ENCODE data around the gene VPS16. TPM values are rescaled to one million over a fixed set of nuclear protein-coding genes. Genes with fewer than 3 reads are reported as not detected.

VPS16 gene
- total and polyA plus RNA-seq, 2 experiments from 2014 or later: 24.2 to 35.2 TPM

DNA sequence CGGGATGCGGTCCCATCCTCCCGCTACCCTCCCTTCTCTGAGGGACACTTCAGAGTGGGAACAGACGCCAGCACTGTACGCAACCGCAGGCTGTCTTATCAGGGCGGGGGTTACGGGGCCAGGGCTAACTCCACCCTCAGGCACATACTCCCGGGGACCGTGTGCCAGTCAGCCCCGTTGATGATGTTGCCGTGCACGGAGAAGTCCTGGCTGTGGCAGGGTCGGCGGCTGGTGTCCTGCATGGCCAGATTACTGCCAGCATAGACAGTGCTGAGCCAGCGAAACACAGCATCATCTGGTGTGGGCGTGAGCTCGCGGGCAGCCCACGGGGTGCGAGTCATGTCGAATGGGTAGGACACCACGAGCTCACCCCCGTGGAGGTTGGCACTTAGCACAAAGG lies 45.1 kb upstream of the VPS16 start:
- Histone ChIP-seq H3K4me1 (ENCODE audit: insufficient read depth) (no peaks in the 10 kb centered on the region), H3K4me2 (ENCODE audit: unreplicated experiment) (no peak overlapping the region), H3K9me2 (ENCODE audit: insufficient read depth) (no peaks in the 10 kb centered on the region), H3F3A (ENCODE audit: insufficient read depth) (no peaks in the 10 kb centered on the region), H2AFZ (no peak overlapping the region), H3K79me2 (ENCODE audit: insufficient read depth) (no peaks in the 10 kb centered on the region), H4K20me1 (ENCODE audit: insufficient read depth) (no peaks in the 10 kb centered on the region), H3K27me3 (replicated peaks; ENCODE audit: insufficient read depth) (peaks cover 39% of the 10 kb centered on the region), H3K36me3 (ENCODE audit: low read depth) (no peaks in the 10 kb centered on the region), H3K9me3 (ENCODE audit: low read depth) (no peaks in the 10 kb centered on the region), H3K27ac (no peak overlapping the region), H3K4me3 (no peak overlapping the region), H3K9ac (no peak overlapping the region)
- no peak for DNase-seq
- in situ Hi-C loops (cut with MboI): no loop called here
- no peak for TF ChIP-seq EZH2 (IDR thresholded peaks at IDR 0.05; ENCODE audit: insufficient read depth, poor library complexity, severe bottlenecking)
- TF ChIP-seq EZH2phosphoT487 (IDR thresholded peaks at IDR 0.05; ENCODE audit: insufficient read depth, low read depth): no peak
- WGBS, 2 experiments (ENCODE audit: low coverage in 1 of 2, low lambda C conversion rate in 2 of 2, missing lambda C conversion rate in 2 of 2): 80 to 83% methylated on average over 22 to 24 of the region's 24 CpGs

GRCh38 chr20:2796011-2796660 lies 44.4 kb upstream of the VPS16 start:
- no peaks in the 10 kb centered on the region for H4K20me1 ChIP-seq (ENCODE audit: insufficient read depth)
- WGBS, 2 experiments (ENCODE audit: low coverage in 1 of 2, low lambda C conversion rate in 2 of 2, missing lambda C conversion rate in 2 of 2): 71 to 73% methylated on average over 20 of the region's 20 CpGs
- no peak overlapping the region for H2AFZ ChIP-seq
- no peak for TF ChIP-seq EZH2 (IDR thresholded peaks at IDR 0.05; ENCODE audit: insufficient read depth, poor library complexity, severe bottlenecking)
- no peak for TF ChIP-seq EZH2phosphoT487 (IDR thresholded peaks at IDR 0.05; ENCODE audit: insufficient read depth, low read depth)
- H3K4me1 ChIP-seq (ENCODE audit: insufficient read depth): no peaks in the 10 kb centered on the region
- H3K36me3 ChIP-seq (ENCODE audit: low read depth): no peaks in the 10 kb centered on the region
- no peaks in the 10 kb centered on the region for H3K9me3 ChIP-seq (ENCODE audit: low read depth)
- in situ Hi-C loops (cut with MboI): no loop called here
- no peak overlapping the region for H3K27ac ChIP-seq
- H3F3A ChIP-seq (ENCODE audit: insufficient read depth): no peaks in the 10 kb centered on the region
- H3K4me3 ChIP-seq: no peak overlapping the region
- no peak overlapping the region for H3K4me2 ChIP-seq (ENCODE audit: unreplicated experiment)
- H3K79me2 ChIP-seq (ENCODE audit: insufficient read depth): no peaks in the 10 kb centered on the region
- no peak for DNase-seq
- H3K27me3 ChIP-seq (replicated peaks; ENCODE audit: insufficient read depth): peaks cover 41% of the 10 kb centered on the region
- no peak overlapping the region for H3K9ac ChIP-seq
- H3K9me2 ChIP-seq (ENCODE audit: insufficient read depth): no peaks in the 10 kb centered on the region

DNA sequence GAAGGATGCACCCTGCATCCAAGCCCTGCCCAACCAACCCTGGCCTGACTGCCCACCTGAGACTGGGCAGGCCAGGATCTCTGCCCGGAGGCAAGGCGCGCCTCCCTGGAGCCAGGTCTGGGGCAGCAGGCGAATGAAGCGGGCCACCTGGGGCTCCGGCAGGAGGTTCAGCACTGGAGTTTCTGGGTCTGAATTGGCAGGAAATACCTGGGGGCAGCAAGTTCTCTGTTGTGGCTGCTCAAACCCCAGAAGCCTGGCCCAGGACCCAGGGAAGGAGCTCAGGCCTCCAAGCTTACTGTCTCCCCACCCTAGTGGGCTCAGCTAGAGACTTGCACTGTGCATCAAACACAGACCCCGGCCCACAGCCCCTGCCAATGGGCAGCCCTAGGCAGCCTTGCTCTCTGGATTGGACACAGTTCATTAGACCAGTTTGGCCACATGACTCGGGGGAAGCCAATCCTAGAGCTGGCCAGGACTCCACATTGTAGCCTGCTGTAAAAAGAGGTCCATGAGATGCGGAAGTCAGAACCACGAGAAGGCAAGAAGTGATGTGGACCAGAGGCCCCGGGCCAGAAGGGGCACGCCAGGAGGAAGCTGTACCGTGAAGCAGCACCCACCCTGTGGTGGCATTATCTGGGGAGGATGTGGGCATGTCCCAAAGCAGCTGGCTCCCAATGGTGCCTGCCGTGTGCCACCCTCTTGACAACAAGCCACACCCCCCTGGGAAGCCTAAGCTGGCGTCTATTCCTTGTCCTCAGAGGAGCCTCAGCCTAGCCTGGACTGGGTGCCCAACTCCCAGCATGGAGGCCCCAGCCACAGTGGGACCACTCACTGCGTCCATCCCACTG lies 43.2 kb upstream of the VPS16 start:
- Histone ChIP-seq H3K27ac (no peak overlapping the region), H3K4me3 (no peak overlapping the region), H3K9ac (no peak overlapping the region), H3K4me2 (ENCODE audit: unreplicated experiment) (no peak overlapping the region), H3K36me3 (ENCODE audit: low read depth) (no peaks in the 10 kb centered on the region), H3K9me3 (ENCODE audit: low read depth) (no peaks in the 10 kb centered on the region), H3K27me3 (replicated peaks; ENCODE audit: insufficient read depth) (peaks cover 41% of the 10 kb centered on the region), H3K79me2 (ENCODE audit: insufficient read depth) (no peaks in the 10 kb centered on the region), H2AFZ (no peak overlapping the region), H3K4me1 (ENCODE audit: insufficient read depth) (no peaks in the 10 kb centered on the region), H3F3A (ENCODE audit: insufficient read depth) (no peaks in the 10 kb centered on the region), H3K9me2 (ENCODE audit: insufficient read depth) (no peaks in the 10 kb centered on the region), H4K20me1 (ENCODE audit: insufficient read depth) (no peaks in the 10 kb centered on the region)
- 67 to 71% methylated on average over 16 of the region's 16 CpGs for WGBS, 2 experiments (ENCODE audit: low coverage in 1 of 2, low lambda C conversion rate in 2 of 2, missing lambda C conversion rate in 2 of 2)
- no peak for DNase-seq
- in situ Hi-C loops (cut with MboI): no loop called here
- TF ChIP-seq EZH2phosphoT487 (IDR thresholded peaks at IDR 0.05; ENCODE audit: insufficient read depth, low read depth) (no peak), EZH2 (IDR thresholded peaks at IDR 0.05; ENCODE audit: insufficient read depth, poor library complexity, severe bottlenecking) (no peak)

- H3K9me3 ChIP-seq (ENCODE audit: low read depth): no peaks in the 10 kb centered on the region
- no peak overlapping the region for H3K4me2 ChIP-seq (ENCODE audit: unreplicated experiment)
- TF ChIP-seq EZH2 (IDR thresholded peaks at IDR 0.05; ENCODE audit: insufficient read depth, poor library complexity, severe bottlenecking): no peak
- no peak for TF ChIP-seq EZH2phosphoT487 (IDR thresholded peaks at IDR 0.05; ENCODE audit: insufficient read depth, low read depth)
- no peak overlapping the region for H3K9ac ChIP-seq
- no peaks in the 10 kb centered on the region for H3K36me3 ChIP-seq (ENCODE audit: low read depth)
- H3K79me2 ChIP-seq (ENCODE audit: insufficient read depth): no peaks in the 10 kb centered on the region
- H3K27ac ChIP-seq: no peak overlapping the region
- in situ Hi-C loops (cut with MboI): no loop called here
- peaks cover 41% of the 10 kb centered on the region for H3K27me3 ChIP-seq (replicated peaks; ENCODE audit: insufficient read depth)
- no peak for DNase-seq
- H3K4me3 ChIP-seq: no peak overlapping the region
- H3F3A ChIP-seq (ENCODE audit: insufficient read depth): no peaks in the 10 kb centered on the region
- no peaks in the 10 kb centered on the region for H3K4me1 ChIP-seq (ENCODE audit: insufficient read depth)
- H3K9me2 ChIP-seq (ENCODE audit: insufficient read depth): no peaks in the 10 kb centered on the region
- H2AFZ ChIP-seq: no peak overlapping the region
- 88% methylated on average over 17 to 19 of the region's 19 CpGs for WGBS, 2 experiments (ENCODE audit: low coverage in 1 of 2, low lambda C conversion rate in 2 of 2, missing lambda C conversion rate in 2 of 2)
- H4K20me1 ChIP-seq (ENCODE audit: insufficient read depth): no peaks in the 10 kb centered on the region
Measured at GRCh38 chr20:2798095-2798805, 42.3 kb upstream of the VPS16 start.
